IMR-90 (cell line): ENCODE measurements around the gene PTS. TPM values are rescaled to one million over a fixed set of nuclear protein-coding genes. Genes with fewer than 3 reads are reported as not detected.
A peak's percentile ranks its signal among the peaks of the same experiment; 100 is the strongest.

Experiments
- ATAC-seq: fragments of 200-7000 bp; cut with Tn5 transposase; 2 replicates; pipeline ENCODE4 v1.9.1; 2020; ENCODE audit warnings: low read depth, mild to moderate bottlenecking, moderate library complexity
- BruUV-seq: library from RNA; stranded (reverse); fragments of 400-500 nt; replicated peaks from 2 replicates; lab custom pipeline; 2021; lab: Mats Ljungman, UMichigan
- CTCF ChIA-PET: fragments of 300-600 bp; formaldehyde crosslinking; extraction: SDS; loops from one replicate; lab custom pipeline; 2021; ENCODE audit warnings: antibody characterized with exemption; lab: Yijun Ruan, JAX
- POLR2A ChIA-PET: fragments of 300-600 bp; sonication (Branson Sonifier 250); formaldehyde crosslinking; loops from one replicate; lab custom pipeline; 2022; ENCODE audit warnings: antibody characterized with exemption; ENCODE audit not compliant: unreplicated experiment; lab: Charles Lee
- DNase-seq: peaks from one replicate; pipeline ENCODE4 v3.0.0; 2013
- H2AFZ ChIP-seq: replicated peaks from 2 replicates; pipeline ENCODE3; 2013; ENCODE audit warnings: low read length, mild to moderate bottlenecking; ENCODE audit not compliant: poor library complexity
- H2AK5ac ChIP-seq: 2 replicates; pipeline ENCODE4 v1.6.1; 2013; ENCODE audit warnings: low read depth, low read length, inconsistent platforms
- H2AK9ac ChIP-seq: replicated peaks from 2 replicates; pipeline ENCODE3; 2013; ENCODE audit warnings: mild to moderate bottlenecking, low read depth, low read length, moderate library complexity; ENCODE audit not compliant: poor library complexity
- H2BK120ac ChIP-seq: 2 replicates; pipeline ENCODE4 v1.6.1; 2013; ENCODE audit warnings: low read depth, low read length, inconsistent platforms
- H2BK15ac ChIP-seq: 3 replicates; pipeline ENCODE4 v1.6.1; 2013; ENCODE audit warnings: low read depth, low read length, inconsistent platforms
- H2BK20ac ChIP-seq: 2 replicates; pipeline ENCODE4 v1.6.1; 2013; ENCODE audit warnings: low read depth, mild to moderate bottlenecking, inconsistent platforms, low read length, moderate library complexity
- H2BK5ac ChIP-seq: 2 replicates; pipeline ENCODE4 v1.6.1; 2013; ENCODE audit warnings: mild to moderate bottlenecking, low read depth, low read length, inconsistent platforms; ENCODE audit not compliant: poor library complexity, severe bottlenecking
- H3K14ac ChIP-seq: replicated peaks from 2 replicates; pipeline ENCODE4 v1.6.1; 2013; ENCODE audit warnings: low read depth, low read length, inconsistent platforms
- H3K18ac ChIP-seq: 2 replicates; pipeline ENCODE4 v1.6.1; 2013; ENCODE audit warnings: low read depth, low read length, control low read depth
- H3K23ac ChIP-seq: 2 replicates; pipeline ENCODE4 v1.6.1; 2013; ENCODE audit warnings: low read depth, low read length, inconsistent platforms
- H3K27ac ChIP-seq: 2 replicates; pipeline ENCODE4 v1.5.1; 2013; ENCODE audit warnings: mild to moderate bottlenecking, control low read depth, low read length; ENCODE audit not compliant: insufficient read depth
- H3K27me3 ChIP-seq: 2 replicates; pipeline ENCODE4 v1.6.1; 2013; ENCODE audit warnings: low read length; ENCODE audit not compliant: control insufficient read depth, insufficient read depth
- H3K36me3 ChIP-seq: 2 replicates; pipeline ENCODE4 v1.6.1; 2013; ENCODE audit warnings: low read length, mixed read lengths; ENCODE audit not compliant: control insufficient read depth, insufficient read depth
- H3K4ac ChIP-seq: 2 replicates; pipeline ENCODE4 v1.6.1; 2013; ENCODE audit warnings: low read depth, low read length, inconsistent platforms
- H3K4me1 ChIP-seq: 2 replicates; pipeline ENCODE4 v1.6.1; 2013; ENCODE audit warnings: low read length, mixed read lengths; ENCODE audit not compliant: control insufficient read depth, insufficient read depth
- H3K4me2 ChIP-seq: 2 replicates; pipeline ENCODE4 v1.6.1; 2013; ENCODE audit warnings: low read depth, mild to moderate bottlenecking, control low read depth, low read length, moderate library complexity
- H3K4me3 ChIP-seq: 2 replicates; pipeline ENCODE4 v1.5.1; 2013; ENCODE audit warnings: low read depth, mild to moderate bottlenecking, control low read depth, low read length, moderate library complexity; ENCODE audit not compliant: insufficient read depth
- H3K56ac ChIP-seq: 2 replicates; pipeline ENCODE4 v1.6.1; 2013; ENCODE audit warnings: low read length, inconsistent platforms; ENCODE audit not compliant: insufficient read depth; ENCODE audit errors: extremely low read depth
- H3K79me1 ChIP-seq, 2 experiments: 2 replicates each; pipeline ENCODE4 v1.6.1; 2013; ENCODE audit warnings: low read length in 2 of 2, inconsistent platforms in 1 of 2, low read depth in 1 of 2
- H3K9ac ChIP-seq: 2 replicates; pipeline ENCODE4 v1.6.1; 2013; ENCODE audit warnings: low read depth, low read length, control low read depth
- H3K9me1 ChIP-seq: 2 replicates; pipeline ENCODE4 v1.6.1; 2013; ENCODE audit warnings: low read length, inconsistent platforms; ENCODE audit not compliant: insufficient read depth
- H3K9me3 ChIP-seq: 2 replicates; pipeline ENCODE4 v1.6.1; 2013; ENCODE audit warnings: low read length; ENCODE audit not compliant: control insufficient read depth, insufficient read depth
- H4K20me1 ChIP-seq: 2 replicates; pipeline ENCODE4 v1.6.1; 2013; ENCODE audit warnings: low read length, inconsistent platforms; ENCODE audit not compliant: insufficient read depth
- H4K5ac ChIP-seq: 2 replicates; pipeline ENCODE4 v1.6.1; 2013; ENCODE audit warnings: mild to moderate bottlenecking, low read depth, low read length, control low read depth
- H4K8ac ChIP-seq, 2 experiments: 2 replicates each; pipeline ENCODE4 v1.6.1; 2013; ENCODE audit warnings: low read depth in 2 of 2, low read length in 2 of 2, control low read depth in 1 of 2, inconsistent platforms in 1 of 2
- H4K91ac ChIP-seq: 2 replicates; pipeline ENCODE4 v1.6.1; 2013; ENCODE audit warnings: low read depth, low read length, inconsistent platforms; ENCODE audit not compliant: insufficient read depth
- MXI1 ChIP-seq: IDR thresholded peaks from 2 replicates; pipeline ENCODE4 v1.6.1; 2012; ENCODE audit warnings: low read depth, mild to moderate bottlenecking, low read length, moderate library complexity, borderline replicate concordance
- WGBS, 2 experiments: methylation state at CpG; one replicate each; pipeline versions ENCODE4 v1.1.5 to v1.1.7; 2013; ENCODE audit warnings: missing lambda C conversion rate in 2 of 2; ENCODE audit not compliant: insufficient read length in 1 of 2; ENCODE audit errors: extremely low coverage in 2 of 2; 5-methylcytosine and 5-hydroxymethylcytosine counted together
- dilution Hi-C: fragments of 300-500 bp; cut with HindIII; formaldehyde crosslinking; loops from one replicate; pipeline ENCODE4 v1.14.3; 2018; ENCODE audit warnings: low sequenced_read_pairs; ENCODE audit not compliant: unreplicated experiment
- in situ Hi-C: fragments of 300-500 bp; cut with MboI; formaldehyde crosslinking; loops from 3 replicates; pipeline ENCODE4 v1.14.3; 2019; ENCODE audit warnings: low sequenced_read_pairs, inconsistent platforms, mixed read lengths
- intact Hi-C: fragments of 100-400 bp; cut with micrococcal nuclease; formaldehyde crosslinking; loops from 2 replicates; pipeline ENCODE4 v1.10.0; 2022
- polyA plus RNA-seq, 3 experiments: library from polyadenylated mRNA; depleted of rRNA; stranded (reverse); fragments of >200 nt; gene quantifications; 2 replicates each; pipeline ENCODE4 v1.2.3, GENCODE V29; 2012; ENCODE audit warnings: low replicate concordance in 1 of 3
- total RNA-seq: library from RNA; depleted of rRNA; stranded (reverse); fragments of >200 nt; gene quantifications from 2 replicates; pipeline ENCODE4 v1.2.3, GENCODE V29; 2012

Gene PTS
- total and polyA plus RNA-seq, 2 of the 4 experiments (the other 2 are of a cell fraction): 21.0 to 51.8 TPM

DNA sequence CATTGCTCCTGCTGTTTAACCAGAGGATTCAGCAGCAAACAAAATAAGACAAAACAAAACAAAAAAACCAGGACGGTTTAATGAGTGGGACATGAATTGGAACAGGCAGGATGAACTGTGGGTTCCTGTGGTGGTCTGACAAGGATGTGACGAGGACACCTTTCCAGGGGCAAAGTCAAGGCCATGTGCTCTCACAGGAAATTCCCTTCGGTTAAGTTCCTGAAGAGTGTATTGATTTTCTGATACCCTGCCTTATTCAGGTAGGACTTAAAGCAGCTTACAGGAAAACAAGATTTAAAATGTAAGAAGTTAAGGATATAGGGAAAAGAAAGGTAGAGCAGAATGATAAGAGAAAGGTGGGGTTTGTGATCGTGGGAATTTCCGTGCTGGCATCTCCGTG lies 42.9 kb downstream of the PTS start:
- Histone ChIP-seq H2AK5ac (no peak overlapping the region), H3K36me3 (no peaks in the 10 kb centered on the region), H3K18ac (no peak overlapping the region), H2AFZ (no peak overlapping the region), H4K20me1 (no peaks in the 10 kb centered on the region), H3K27ac (no peak overlapping the region), H3K4ac (no peak overlapping the region; the same call in 1 of the 2 replicates), H3K23ac (no peak overlapping the region), H3K56ac (no peak overlapping the region), H3K4me2 (no peak overlapping the region), H3K27me3 (no peaks in the 10 kb centered on the region), H4K91ac (no peak overlapping the region; the same call in 1 of the 2 replicates), H2BK20ac (no peak overlapping the region), H3K14ac (no peak overlapping the region), H2AK9ac (no peak overlapping the region), H2BK15ac (no peak overlapping the region), H4K8ac (no peak overlapping the region), H3K9ac (no peak overlapping the region), H3K9me3 (no peaks in the 10 kb centered on the region), H3K4me3 (no peak overlapping the region), H3K9me1 (0 out of 2 replicates have a peak, but pooled peaks cover 6% of the 10 kb centered on the region), H2BK120ac (0 out of 2 replicates have a peak overlapping the region, but pooled peaks have one; percentile 43), H4K5ac (no peak overlapping the region), H3K79me1 (no peaks in the 10 kb centered on the region), H2BK5ac (no peak overlapping the region), H3K4me1 (peaks cover 12% of the 10 kb centered on the region)
- dilution Hi-C loops (no loop called here), intact Hi-C loops (no loop called here), in situ Hi-C loops (no loop called here)
- ChIA-PET POLR2A (no interaction called here), CTCF (interaction anchor here (1.5 kb wide), 1 partner anchor 11 kb away, joined by 6 read pairs; no protein-coding TSS in a partner anchor)
- DNase-seq: no peak
- no peak for TF ChIP-seq MXI1
- 100% methylated on average over 1 of the region's 6 CpGs; no CpG with 5 or more reads in 1 of the 2 experiments for WGBS, 2 experiments
- no peak for ATAC-seq
- no TSS peak for BruUV-seq
